AG20443 (cell line): ENCODE data around the gene RIT2.

Source experiments
- DNase-seq: peaks from one replicate; pipeline ENCODE4 v3.0.0; 2012; ENCODE audit warnings: low spot score, mixed read lengths

Gene RIT2

DNA sequence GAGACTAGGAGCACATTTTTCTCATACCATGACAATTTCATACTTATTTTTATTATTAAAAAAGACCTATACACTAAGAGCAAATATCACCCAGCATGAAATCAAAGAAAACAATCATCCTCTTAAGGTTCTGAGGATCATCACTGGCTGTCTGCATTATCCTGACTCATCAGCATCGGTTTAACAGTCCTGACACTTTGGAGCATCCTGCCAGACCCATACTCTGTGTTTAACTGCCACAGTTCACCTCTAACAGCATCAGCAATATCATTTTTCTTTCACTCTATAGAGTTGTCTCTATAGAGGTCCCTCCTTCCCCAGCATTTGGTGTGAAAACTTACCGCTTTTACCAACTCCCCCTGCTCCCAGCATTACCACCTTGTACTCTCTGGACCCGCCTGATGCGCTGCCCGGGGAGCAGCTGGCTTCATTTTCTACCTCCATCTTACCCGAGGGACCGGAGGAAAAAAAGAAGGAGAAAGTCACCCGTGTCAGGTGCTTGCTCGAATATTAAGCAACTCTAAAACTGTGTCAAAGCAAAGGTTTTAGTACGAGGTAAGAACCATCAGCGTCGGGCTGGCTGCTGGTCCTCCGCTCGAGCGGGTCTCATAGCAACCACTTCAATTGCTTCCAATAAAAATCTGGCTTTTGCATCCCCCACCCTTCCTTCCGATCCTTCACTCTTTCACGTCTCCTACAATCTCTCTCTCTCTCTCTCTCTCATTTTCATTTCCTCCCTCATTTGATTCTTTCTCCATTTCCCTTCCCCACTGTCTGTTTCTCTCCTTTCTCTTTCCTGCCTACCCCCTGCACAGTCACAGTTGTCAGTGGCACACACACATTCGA lies at the start of gene RIT2:
Gene RIT2 (minus strand): TSS at position 610 of the 846 bp plus-strand sequence.
- DNase-seq = no peak

DNA sequence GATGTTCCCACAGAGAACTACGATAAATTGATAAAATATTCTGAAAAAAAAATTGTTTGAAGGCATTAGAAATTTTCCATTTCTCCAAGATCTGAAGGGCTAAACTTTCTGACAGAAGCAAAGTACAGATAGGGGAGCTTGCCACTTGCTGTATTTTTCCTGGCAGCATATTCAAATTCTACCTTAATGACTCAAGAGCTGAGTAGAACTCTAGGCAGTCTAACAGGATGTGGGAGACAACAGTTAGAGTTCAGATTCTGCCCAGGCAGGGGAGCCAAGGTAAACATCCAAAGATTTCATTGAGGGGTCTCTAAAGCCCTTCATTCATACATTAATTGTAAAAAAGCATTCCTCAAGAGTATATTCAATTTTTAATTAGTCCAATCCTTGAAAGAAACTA lies 46.0 kb upstream of the RIT2 start:
- peak; percentile 28 for DNase-seq

- DNase-seq = no peak
Measured at GRCh38 chr18:43160509-43160908, 45.0 kb upstream of the RIT2 start.

DNA sequence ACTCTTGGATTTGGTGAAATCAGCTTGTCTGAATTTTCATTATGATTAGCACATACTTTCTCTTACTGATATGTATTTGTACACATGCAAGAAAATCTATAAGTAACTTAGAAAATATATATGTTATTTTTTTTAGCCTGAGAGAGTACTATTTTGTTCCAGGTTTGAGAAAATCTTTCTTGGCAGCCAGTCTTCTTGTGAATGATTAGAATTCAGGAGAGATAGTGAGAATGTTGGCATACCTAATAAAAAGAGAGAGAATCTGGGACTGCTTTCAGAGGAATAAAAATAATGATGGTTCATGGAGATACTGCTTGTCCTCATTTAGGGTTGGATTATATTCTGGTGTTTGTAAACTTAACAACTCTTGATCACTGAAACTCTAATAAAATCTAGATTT lies 44.4 kb upstream of the RIT2 start:
- no peak for DNase-seq

- DNase-seq = no peak
Measured at GRCh38 chr18:43159086-43159770, 43.7 kb upstream of the RIT2 start.

DNA sequence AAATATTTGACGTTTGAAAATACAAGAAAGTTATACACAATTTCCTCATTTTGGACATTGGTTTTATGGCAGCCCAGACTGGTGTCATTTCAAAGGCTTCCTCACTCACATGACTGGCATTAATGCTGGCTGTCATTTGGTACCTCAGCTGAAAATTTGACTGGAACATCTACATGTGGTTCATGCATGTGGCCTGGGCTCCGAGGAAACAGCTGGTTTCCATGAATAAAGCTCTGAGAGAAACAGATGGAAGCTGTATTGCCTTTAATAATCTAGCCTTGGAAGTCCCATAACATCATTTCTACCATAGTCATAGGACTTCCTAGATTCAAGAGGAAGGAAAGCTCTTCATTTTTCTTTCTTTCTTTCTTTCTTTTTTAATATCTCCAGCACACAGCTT lies 42.9 kb upstream of the RIT2 start:
- no peak for DNase-seq

GRCh38 chr18:43155842-43156241 lies 40.4 kb upstream of the RIT2 start:
- DNase-seq = no peak

GRCh38 chr18:43148231-43148630 lies 32.7 kb upstream of the RIT2 start:
- DNase-seq = no peak

DNA sequence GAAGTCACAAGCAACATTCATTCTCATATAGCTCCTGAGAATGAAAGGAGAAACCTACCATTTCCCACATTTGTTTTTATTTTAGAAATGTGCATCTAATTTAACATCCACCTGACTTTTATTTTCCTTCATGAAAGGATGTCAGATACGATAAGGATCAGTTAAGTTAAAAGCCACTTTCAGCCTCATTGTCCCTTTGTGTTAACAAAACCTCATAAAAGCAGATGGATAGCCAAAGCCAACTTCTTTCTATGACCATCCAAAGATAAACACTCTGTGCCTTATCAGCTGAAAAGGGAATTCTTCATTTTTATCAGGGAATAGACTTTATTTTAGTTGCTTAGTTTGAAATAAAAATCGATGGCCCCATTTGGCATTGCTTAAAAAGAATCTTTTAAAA lies 25.7 kb upstream of the RIT2 start:
- no peak for DNase-seq

GRCh38 chr18:43139288-43139946 lies 23.9 kb upstream of the RIT2 start:
- no peak for DNase-seq

- DNase-seq = no peak
Measured at GRCh38 chr18:43134876-43135275, 19.4 kb upstream of the RIT2 start.

GRCh38 chr18:43130716-43131260 lies 15.3 kb upstream of the RIT2 start:
- no peak for DNase-seq

GRCh38 chr18:43129946-43130524 lies 14.6 kb upstream of the RIT2 start:
- DNase-seq = peak; percentile 11

DNA sequence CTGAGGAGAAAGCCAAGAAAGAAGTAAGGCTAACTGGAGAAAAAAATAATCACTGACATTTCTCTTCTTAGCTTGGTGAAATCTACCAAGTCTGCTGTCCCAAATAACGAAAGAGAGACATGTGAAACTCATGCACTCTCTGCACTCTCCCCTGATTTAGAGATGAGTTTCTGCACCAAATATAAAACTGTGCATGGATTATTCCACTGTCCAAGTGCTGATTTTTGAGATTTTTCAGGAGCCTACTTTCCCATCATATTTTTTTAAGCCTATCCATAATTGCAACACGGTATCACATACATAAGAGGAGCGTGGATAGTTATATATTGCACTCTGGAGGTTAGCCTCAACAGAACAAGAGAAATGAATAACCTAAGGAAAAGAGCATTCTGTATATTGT lies 10.0 kb upstream of the RIT2 start:
- no peak for DNase-seq

DNA sequence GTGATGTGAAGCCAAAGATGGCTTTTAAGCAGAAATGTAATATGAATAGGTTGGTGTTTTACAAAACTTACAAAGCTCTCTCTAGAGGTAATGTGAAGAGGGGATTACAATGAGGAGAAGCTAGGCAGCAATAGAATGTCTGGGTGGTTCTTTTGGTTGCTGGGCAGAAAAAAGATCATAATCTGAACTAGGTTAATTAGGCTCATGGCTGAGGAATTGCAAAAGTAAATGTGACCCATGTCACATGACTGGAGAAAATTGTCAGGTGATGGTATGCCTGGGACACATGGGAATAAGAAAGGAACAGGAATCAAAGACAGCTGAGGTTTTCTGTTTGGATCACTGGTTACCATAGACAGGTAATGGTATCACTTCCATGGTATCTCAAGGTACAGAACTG lies 7.5 kb upstream of the RIT2 start:
- no peak for DNase-seq

DNA sequence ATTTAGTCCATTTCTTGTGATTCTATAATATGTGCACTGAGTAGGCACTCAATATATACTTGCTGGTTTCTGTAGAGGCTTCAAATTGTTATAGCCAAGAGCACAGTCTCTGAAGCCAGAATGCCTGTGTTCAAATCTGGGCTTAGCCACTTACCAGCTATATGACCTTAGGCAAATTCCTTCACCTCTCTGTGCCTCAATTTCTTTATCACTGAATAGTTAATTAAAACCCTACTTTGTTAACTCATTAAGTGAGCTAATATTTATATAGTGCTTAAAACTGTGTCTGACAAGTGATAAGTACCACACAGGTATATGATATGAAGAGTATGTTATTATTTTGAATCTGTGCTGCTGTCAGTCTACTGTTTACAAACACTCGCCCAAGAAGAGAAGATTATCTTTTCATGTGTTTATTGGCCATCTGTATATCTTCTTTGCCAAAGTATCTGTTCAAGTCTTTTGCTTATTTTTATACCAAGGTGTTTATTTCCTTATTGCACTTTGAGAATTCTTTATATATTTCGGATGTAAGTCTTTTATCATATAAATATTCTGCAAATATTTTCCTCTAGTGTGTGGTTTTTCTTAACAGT lies 1.3 kb upstream of the RIT2 start:
- no peak for DNase-seq

- no peak for DNase-seq
Measured at GRCh38 chr18:43113220-43113895, 2.1 kb downstream of the RIT2 start.

GRCh38 chr18:43108882-43109281 lies 6.6 kb downstream of the RIT2 start:
- no peak for DNase-seq

GRCh38 chr18:43108469-43108868 lies 7.0 kb downstream of the RIT2 start:
- DNase-seq = no peak

DNA sequence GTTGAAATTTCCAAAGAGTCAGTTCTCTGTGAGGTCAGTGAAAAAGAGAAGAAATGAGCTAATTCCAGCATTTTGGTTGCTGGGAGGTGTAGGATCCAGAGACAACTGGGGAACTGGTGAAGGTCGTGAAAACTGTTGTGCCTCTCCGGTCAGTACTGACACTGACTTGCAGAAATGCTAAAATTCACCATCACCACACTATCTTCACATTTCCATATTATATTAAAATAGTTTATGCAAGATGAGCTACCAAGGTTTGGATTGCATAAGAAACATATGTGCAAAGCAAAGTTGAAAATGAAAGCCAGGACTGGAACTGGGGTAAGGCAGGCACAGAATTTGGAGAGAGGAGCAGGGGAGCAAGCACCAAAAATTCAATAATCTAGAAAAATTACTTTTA lies 21.8 kb downstream of the RIT2 start:
- no peak for DNase-seq

DNA sequence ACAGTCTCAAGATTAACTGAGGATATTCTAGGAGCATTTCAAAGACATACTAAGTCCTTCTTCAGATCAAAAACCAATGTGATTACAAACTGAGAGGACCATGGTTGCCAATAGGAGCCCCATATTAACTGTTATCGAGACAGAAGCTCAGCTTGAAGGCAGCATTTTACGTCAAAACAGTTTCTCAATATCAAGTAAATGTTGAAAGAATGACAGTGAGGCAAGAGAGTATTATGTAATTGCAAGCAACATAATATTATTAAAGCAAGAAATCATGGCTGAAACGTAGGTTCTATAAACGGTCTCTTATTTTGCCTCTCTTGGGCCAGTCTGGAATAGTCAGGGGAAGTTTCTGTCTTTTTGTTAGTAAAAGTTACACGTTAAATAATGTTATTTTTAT lies 22.9 kb downstream of the RIT2 start:
- no peak for DNase-seq
